Astrocyte of the spinal cord (primary cell): ENCODE data around the gene ETV3L.

Experiments used
- DNase-seq: peaks from one replicate; pipeline ENCODE4 v3.0.0; 2011; ENCODE audit warnings: low read depth, low spot score
- H3K4me3 ChIP-seq: 2 replicates; pipeline ENCODE4 v1.5.1; 2011; ENCODE audit warnings: low read depth, mild to moderate bottlenecking, low read length, moderate library complexity
- in situ Hi-C: cut with HindIII; loops from 2 replicates; pipeline ENCODE4 v1.10.0; 2017; ENCODE audit warnings: low sequenced_read_pairs
- TF ChIP-seq, protein P1 (sequence below): IDR thresholded peaks from 2 replicates; pipeline ENCODE4 v1.5.1; 2012; ENCODE audit warnings: low read depth, mild to moderate bottlenecking, low read length, inconsistent platforms

Gene ETV3L

DNA sequence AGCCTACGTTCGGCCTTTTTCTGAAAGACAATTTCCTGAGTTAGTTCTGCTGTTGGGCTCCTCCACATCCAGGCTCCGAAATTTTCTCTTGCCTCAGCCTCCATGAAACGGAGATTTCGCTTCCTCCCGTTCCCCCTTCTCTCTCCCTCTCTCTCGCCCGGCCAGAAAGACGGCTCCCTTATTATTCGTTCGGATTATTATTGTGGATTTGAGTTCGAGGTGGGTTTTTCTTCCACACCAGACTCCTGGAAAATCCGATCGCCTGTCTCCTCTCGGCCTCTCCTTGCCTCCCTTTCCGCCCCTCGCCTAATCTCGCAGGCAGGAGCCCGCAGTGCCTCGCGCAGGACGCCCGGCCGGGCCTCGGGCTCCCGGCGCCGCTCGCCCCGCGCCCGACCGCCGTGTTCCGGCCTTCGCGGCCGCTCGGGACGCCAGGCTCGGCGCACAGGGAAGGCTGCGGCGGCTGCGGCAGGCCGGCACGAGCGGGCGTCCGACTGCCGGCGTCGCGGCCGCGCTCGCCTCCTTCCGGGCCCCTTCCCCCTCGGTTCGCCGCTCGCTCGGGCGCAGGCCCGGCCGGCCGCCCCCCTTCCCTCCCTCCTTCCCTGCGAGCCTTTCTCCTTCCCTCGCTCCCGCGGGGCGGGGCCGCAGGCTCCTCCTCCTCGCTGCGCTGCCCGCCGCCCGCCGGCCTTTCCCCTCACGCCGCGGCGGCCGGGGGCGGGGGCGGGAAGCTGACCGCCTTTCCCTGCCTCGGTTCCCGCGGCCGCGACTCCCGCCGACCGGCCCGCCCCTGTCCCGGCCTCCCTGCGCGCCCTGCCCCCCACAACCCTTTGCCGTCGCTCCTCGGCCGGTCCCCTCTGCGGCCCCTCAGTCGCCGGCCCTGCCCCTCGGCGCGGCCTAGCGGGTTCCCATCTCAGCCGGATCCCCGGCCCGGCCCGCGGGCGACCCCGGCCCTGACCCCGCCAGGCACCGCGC, 54.1 kb downstream of the ETV3L start, which contains the start of gene ARHGEF11:
Gene ARHGEF11 (minus strand): TSS at position 493 of the 969 bp plus-strand sequence. CDS start 1,412 bp downstream, outside the sequence.
- TF ChIP-seq, protein P1, sequence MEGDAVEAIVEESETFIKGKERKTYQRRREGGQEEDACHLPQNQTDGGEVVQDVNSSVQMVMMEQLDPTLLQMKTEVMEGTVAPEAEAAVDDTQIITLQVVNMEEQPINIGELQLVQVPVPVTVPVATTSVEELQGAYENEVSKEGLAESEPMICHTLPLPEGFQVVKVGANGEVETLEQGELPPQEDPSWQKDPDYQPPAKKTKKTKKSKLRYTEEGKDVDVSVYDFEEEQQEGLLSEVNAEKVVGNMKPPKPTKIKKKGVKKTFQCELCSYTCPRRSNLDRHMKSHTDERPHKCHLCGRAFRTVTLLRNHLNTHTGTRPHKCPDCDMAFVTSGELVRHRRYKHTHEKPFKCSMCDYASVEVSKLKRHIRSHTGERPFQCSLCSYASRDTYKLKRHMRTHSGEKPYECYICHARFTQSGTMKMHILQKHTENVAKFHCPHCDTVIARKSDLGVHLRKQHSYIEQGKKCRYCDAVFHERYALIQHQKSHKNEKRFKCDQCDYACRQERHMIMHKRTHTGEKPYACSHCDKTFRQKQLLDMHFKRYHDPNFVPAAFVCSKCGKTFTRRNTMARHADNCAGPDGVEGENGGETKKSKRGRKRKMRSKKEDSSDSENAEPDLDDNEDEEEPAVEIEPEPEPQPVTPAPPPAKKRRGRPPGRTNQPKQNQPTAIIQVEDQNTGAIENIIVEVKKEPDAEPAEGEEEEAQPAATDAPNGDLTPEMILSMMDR: no peak
- peak; percentile 89 for DNase-seq
- in situ Hi-C loops: no loop called here
- H3K4me3 ChIP-seq: peak within 1 kb of the TSS; percentile 58

DNA sequence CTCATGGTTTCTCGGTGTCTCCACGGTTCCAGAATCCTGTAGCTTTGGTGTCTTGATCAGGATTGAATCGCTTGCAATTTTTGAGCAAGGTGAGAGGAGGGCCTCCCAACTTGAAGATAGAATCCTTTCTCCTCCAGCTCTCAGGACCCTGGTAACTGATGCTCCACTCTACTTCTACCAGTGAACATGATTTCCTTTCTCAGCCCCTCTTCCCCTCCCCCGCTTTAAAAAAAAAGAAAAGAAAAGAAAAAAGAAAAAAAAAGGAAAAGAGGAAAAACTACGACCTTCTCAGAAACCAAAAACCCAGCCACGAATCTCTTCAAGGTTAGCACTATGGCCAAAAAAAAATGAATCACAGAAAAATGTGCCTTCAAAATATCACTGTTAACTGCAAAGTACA, 55.3 kb downstream of the ETV3L start:
- in situ Hi-C loops: no loop called here
- DNase-seq: no peak
- TF ChIP-seq, protein P1: no peak
- peak overlapping the region; percentile 58 for H3K4me3 ChIP-seq

DNA sequence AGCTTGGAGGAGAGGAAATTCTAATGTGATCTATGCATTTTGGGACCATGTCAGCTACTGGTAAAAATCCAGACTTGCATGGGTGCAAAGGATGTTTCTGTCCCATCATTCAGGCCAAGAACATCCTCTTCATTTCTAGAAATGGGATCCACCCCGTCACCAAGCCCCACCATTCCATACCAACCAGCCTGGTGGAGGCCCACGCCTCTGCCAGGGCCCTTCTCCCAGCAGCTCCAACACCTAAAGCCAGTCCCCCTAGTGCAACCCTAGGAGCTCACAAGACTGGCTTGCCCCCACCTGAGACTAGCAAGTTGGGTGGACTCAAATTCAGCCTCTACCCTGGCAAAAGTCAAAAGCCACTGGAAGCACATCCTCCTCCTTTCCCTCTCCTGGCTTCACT, 55.9 kb downstream of the ETV3L start:
- peak overlapping the region; percentile 58 for H3K4me3 ChIP-seq
- no peak for DNase-seq
- TF ChIP-seq, protein P1: no peak
- in situ Hi-C loops: no loop called here

DNA sequence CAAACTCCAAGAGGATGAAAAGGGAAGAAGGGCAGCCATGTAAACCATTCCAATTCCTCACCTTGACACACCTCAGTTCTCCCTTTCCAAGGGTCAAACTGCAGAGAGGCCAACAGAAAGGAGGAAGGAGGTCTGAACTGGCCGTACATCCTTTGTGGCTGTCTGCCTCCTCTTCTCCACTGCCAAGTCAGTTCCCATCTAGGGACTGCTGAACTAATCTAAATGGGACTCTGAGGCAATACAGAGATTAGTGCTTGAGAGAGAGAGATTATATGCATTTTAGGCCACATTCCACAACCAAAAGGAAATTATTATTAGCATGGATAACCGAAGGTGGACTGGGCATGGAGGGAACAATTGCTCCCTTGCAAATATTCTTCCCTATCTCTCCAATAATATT, 56.8 kb downstream of the ETV3L start:
- in situ Hi-C loops: no loop called here
- TF ChIP-seq, protein P1: no peak
- no peak for DNase-seq
- H3K4me3 ChIP-seq: no peak overlapping the region
